H9 (cell line): ENCODE measurements around the gene MR1. TPM values are rescaled to one million over a fixed set of nuclear protein-coding genes. Genes with fewer than 3 reads are reported as not detected.

Experiments
- DNase-seq: peaks from one replicate; pipeline ENCODE4 v3.0.0-alpha.2; 2017
- H2AFZ ChIP-seq: one replicate; pipeline ENCODE4 v1.6.1; 2013; ENCODE audit warnings: mild to moderate bottlenecking, low read length, control low read depth, moderate library complexity
- H2AK5ac ChIP-seq: 2 replicates; pipeline ENCODE4 v1.6.1; 2013; ENCODE audit warnings: low read length, control low read depth, mixed read lengths; ENCODE audit not compliant: insufficient read length
- H2BK120ac ChIP-seq: one replicate; pipeline ENCODE4 v1.6.1; 2013; ENCODE audit warnings: low read depth, mild to moderate bottlenecking, low read length, control low read depth, inconsistent platforms; ENCODE audit not compliant: poor library complexity, severe bottlenecking
- H2BK12ac ChIP-seq: 2 replicates; pipeline ENCODE4 v1.6.1; 2013; ENCODE audit warnings: low read length, control low read depth, mixed read lengths, low read depth; ENCODE audit not compliant: insufficient read length
- H2BK15ac ChIP-seq: 2 replicates; pipeline ENCODE4 v1.6.1; 2013; ENCODE audit warnings: low read depth, low read length, control low read depth
- H2BK20ac ChIP-seq: one replicate; pipeline ENCODE4 v1.6.1; 2013; ENCODE audit warnings: low read depth, mild to moderate bottlenecking, low read length, control low read depth, inconsistent platforms; ENCODE audit not compliant: poor library complexity, severe bottlenecking
- H2BK5ac ChIP-seq: 2 replicates; pipeline ENCODE4 v1.6.1; 2013; ENCODE audit warnings: low read length, control low read depth, mixed read lengths; ENCODE audit not compliant: insufficient read length
- H3K14ac ChIP-seq: 2 replicates; pipeline ENCODE4 v1.6.1; 2013; ENCODE audit warnings: low read length, control low read depth; ENCODE audit not compliant: insufficient read depth
- H3K18ac ChIP-seq: 2 replicates; pipeline ENCODE4 v1.6.1; 2013; ENCODE audit warnings: low read depth, mild to moderate bottlenecking, mixed read lengths, low read length, control low read depth; ENCODE audit not compliant: insufficient read length
- H3K23ac ChIP-seq: 2 replicates; pipeline ENCODE4 v1.6.1; 2013; ENCODE audit warnings: low read length, control low read depth, mixed read lengths, low read depth; ENCODE audit not compliant: insufficient read length
- H3K23me2 ChIP-seq: 2 replicates; pipeline ENCODE4 v1.6.1; 2013; ENCODE audit warnings: low read depth, mild to moderate bottlenecking, mixed read lengths, low read length, control low read depth; ENCODE audit not compliant: insufficient read length, poor library complexity, severe bottlenecking
- H3K27ac ChIP-seq: 2 replicates; pipeline ENCODE4 v1.5.1; 2013; ENCODE audit warnings: low read length, control low read depth, mixed read lengths, low read depth; ENCODE audit not compliant: insufficient read length
- H3K27me3 ChIP-seq: 2 replicates; pipeline ENCODE4 v1.6.1; 2013; ENCODE audit warnings: low read length, control low read depth, inconsistent platforms; ENCODE audit not compliant: insufficient read depth
- H3K4ac ChIP-seq: 2 replicates; pipeline ENCODE4 v1.6.1; 2013; ENCODE audit warnings: low read depth, mild to moderate bottlenecking, control low read depth, inconsistent platforms, low read length, moderate library complexity
- H3K4me1 ChIP-seq: 2 replicates; pipeline ENCODE4 v1.6.1; 2013; ENCODE audit warnings: low read length, control low read depth, inconsistent platforms; ENCODE audit not compliant: insufficient read depth
- H3K4me2 ChIP-seq: 2 replicates; pipeline ENCODE4 v1.6.1; 2013; ENCODE audit warnings: low read length, control low read depth, mixed read lengths; ENCODE audit not compliant: insufficient read length, insufficient read depth
- H3K56ac ChIP-seq: 2 replicates; pipeline ENCODE4 v1.6.1; 2013; ENCODE audit warnings: low read depth, mild to moderate bottlenecking, mixed read lengths, low read length, control low read depth; ENCODE audit not compliant: insufficient read length
- H3K79me1 ChIP-seq: 2 replicates; pipeline ENCODE4 v1.6.1; 2013; ENCODE audit warnings: low read depth, mild to moderate bottlenecking, moderate library complexity, low read length, control low read depth, inconsistent platforms; ENCODE audit not compliant: insufficient read depth, poor library complexity, severe bottlenecking
- H3K79me2 ChIP-seq: 2 replicates; pipeline ENCODE4 v1.6.1; 2013; ENCODE audit warnings: low read length, control low read depth, inconsistent platforms; ENCODE audit not compliant: insufficient read depth
- H3K9ac ChIP-seq: 2 replicates; pipeline ENCODE4 v1.6.1; 2013; ENCODE audit warnings: low read length, control low read depth, mixed read lengths; ENCODE audit not compliant: insufficient read length; ENCODE audit errors: extremely low read depth
- H3K9me3 ChIP-seq: one replicate; pipeline ENCODE4 v1.6.1; 2013; ENCODE audit warnings: low read depth, low read length, inconsistent platforms; ENCODE audit not compliant: control insufficient read depth
- H3T11ph ChIP-seq: one replicate; pipeline ENCODE4 v1.6.1; 2013; ENCODE audit warnings: mild to moderate bottlenecking, low read length, control low read depth, inconsistent platforms
- H4K20me1 ChIP-seq: one replicate; pipeline ENCODE4 v1.6.1; 2013; ENCODE audit not compliant: control insufficient read depth, insufficient read length, insufficient read depth
- H4K5ac ChIP-seq: 2 replicates; pipeline ENCODE4 v1.6.1; 2013; ENCODE audit warnings: low read depth, mild to moderate bottlenecking, mixed read lengths, low read length, control low read depth; ENCODE audit not compliant: insufficient read length
- H4K8ac ChIP-seq: replicated peaks from 2 replicates; pipeline ENCODE4 v1.6.1; 2013; ENCODE audit warnings: low read length, control low read depth, mixed read lengths, low read depth; ENCODE audit not compliant: insufficient read length
- H4K91ac ChIP-seq: 2 replicates; pipeline ENCODE4 v1.6.1; 2013; ENCODE audit warnings: low read depth, mild to moderate bottlenecking, moderate library complexity, mixed read lengths, low read length, control low read depth; ENCODE audit not compliant: insufficient read length
- H3K27ac Mint-ChIP-seq, 3 experiments: 2 replicates in 2 of 3; 3 replicates in 1 of 3; pipeline ENCODE4 v1.8.0; 2020 to 2021; ENCODE audit warnings: mixed read lengths in 3 of 3, mild to moderate bottlenecking in 1 of 3, moderate library complexity in 1 of 3
- H3K27me3 Mint-ChIP-seq: 2 replicates; pipeline ENCODE4 v1.8.0; 2021; ENCODE audit warnings: low read depth, mild to moderate bottlenecking, moderate library complexity, mixed read lengths
- H3K36me3 Mint-ChIP-seq, 3 experiments: 2 replicates in 2 of 3; 3 replicates in 1 of 3; pipeline ENCODE4 v1.8.0; 2020 to 2021; ENCODE audit warnings: low read depth in 3 of 3, mixed read lengths in 3 of 3; ENCODE audit not compliant: insufficient read depth in 1 of 3
- H3K4me1 Mint-ChIP-seq, 2 experiments: 2 replicates each; pipeline ENCODE4 v1.8.0; 2020; ENCODE audit warnings: mixed read lengths in 2 of 2
- H3K4me3 Mint-ChIP-seq, 2 experiments: 2 replicates in 1 of 2; 3 replicates in 1 of 2; pipeline ENCODE4 v1.8.0; 2020 to 2021; ENCODE audit warnings: mild to moderate bottlenecking in 2 of 2, mixed read lengths in 2 of 2, moderate library complexity in 1 of 2
- H3K9me3 Mint-ChIP-seq, 2 experiments: 2 replicates in 1 of 2; 3 replicates in 1 of 2; pipeline ENCODE4 v1.8.0; 2020; ENCODE audit warnings: mild to moderate bottlenecking in 2 of 2, mixed read lengths in 2 of 2, moderate library complexity in 1 of 2
- total RNA-seq: library from RNA; stranded (reverse); gene quantifications from 2 replicates; pipeline ENCODE4 v1.2.1, GENCODE V29; 2021
- TF ChIP-seq, protein P1 (sequence below): fragments of 200-600 bp; sonication (generic); conservative IDR thresholded peaks from 3 replicates; pipeline ENCODE4 v1.8.0; 2021; ENCODE audit warnings: antibody characterized with exemption, mild to moderate bottlenecking

MR1 gene
- total RNA-seq, 1 experiment from 2014 or later, result 0.02 TPM

DNA sequence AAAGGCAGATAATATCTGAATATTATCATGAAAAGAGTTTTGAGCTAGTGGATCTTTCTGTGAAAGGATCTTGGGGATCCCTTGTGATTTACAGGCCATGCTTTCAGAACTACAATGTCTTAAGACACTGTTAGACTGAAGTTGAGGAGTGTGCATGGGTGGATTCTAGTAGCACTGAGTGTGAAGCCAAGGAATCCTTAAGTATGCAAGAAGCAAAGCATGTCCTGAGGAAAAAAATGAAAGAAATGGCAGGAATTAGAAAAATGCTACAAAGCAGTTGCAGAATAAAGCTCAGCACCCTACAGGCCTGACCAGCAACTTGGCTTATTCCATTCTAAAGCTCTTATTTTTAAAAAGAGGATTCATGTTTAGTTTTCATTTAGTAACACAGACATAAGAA is 23.0 kb upstream of the MR1 start:
- H4K20me1 ChIP-seq, result no peaks in the 10 kb centered on the region

More for the DNA sequence above, 23.0 kb upstream of the MR1 start:
- Histone ChIP-seq H3K9ac (no peak overlapping the region), H2AK5ac (no peak overlapping the region), H3K9me3 (no peaks in the 10 kb centered on the region), H3K23me2 (no peaks in the 10 kb centered on the region), H3T11ph (no peak overlapping the region), H3K4me1 (no peaks in the 10 kb centered on the region; the same call in 1 of the 2 replicates), H3K14ac (no peak overlapping the region), H4K8ac (no peak overlapping the region), H3K18ac (no peak overlapping the region), H3K4ac (no peak overlapping the region), H2BK5ac (no peak overlapping the region), H4K91ac (no peak overlapping the region), H3K4me2 (no peak overlapping the region), H3K27ac (no peak overlapping the region), H3K79me2 (peaks cover 34% of the 10 kb centered on the region; the same call in 1 of the 2 replicates), H2BK120ac (no peak overlapping the region), H2AFZ (no peak overlapping the region), H3K56ac (no peak overlapping the region), H2BK20ac (no peak overlapping the region), H2BK12ac (no peak overlapping the region), H3K27me3 (no peaks in the 10 kb centered on the region), H4K5ac (no peak overlapping the region), H3K23ac (no peak overlapping the region), H3K79me1 (peaks cover 13% of the 10 kb centered on the region), H2BK15ac (no peak overlapping the region)
- no peak overlapping the region for H3K27ac Mint-ChIP-seq
- DNase-seq, result no peak
- H3K9me3 Mint-ChIP-seq, result no peaks in the 10 kb centered on the region
- H3K4me1 Mint-ChIP-seq, result peaks cover 3 to 18% of the 10 kb centered on the region in 2 experiments; a peak in 3 of 4 replicates
- TF ChIP-seq, protein P1, sequence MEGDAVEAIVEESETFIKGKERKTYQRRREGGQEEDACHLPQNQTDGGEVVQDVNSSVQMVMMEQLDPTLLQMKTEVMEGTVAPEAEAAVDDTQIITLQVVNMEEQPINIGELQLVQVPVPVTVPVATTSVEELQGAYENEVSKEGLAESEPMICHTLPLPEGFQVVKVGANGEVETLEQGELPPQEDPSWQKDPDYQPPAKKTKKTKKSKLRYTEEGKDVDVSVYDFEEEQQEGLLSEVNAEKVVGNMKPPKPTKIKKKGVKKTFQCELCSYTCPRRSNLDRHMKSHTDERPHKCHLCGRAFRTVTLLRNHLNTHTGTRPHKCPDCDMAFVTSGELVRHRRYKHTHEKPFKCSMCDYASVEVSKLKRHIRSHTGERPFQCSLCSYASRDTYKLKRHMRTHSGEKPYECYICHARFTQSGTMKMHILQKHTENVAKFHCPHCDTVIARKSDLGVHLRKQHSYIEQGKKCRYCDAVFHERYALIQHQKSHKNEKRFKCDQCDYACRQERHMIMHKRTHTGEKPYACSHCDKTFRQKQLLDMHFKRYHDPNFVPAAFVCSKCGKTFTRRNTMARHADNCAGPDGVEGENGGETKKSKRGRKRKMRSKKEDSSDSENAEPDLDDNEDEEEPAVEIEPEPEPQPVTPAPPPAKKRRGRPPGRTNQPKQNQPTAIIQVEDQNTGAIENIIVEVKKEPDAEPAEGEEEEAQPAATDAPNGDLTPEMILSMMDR, result no peak
- H3K4me3 Mint-ChIP-seq, result no peak overlapping the region
- no peaks in the 10 kb centered on the region for H3K27me3 Mint-ChIP-seq
- H3K36me3 Mint-ChIP-seq, result no peaks in the 10 kb centered on the region
